Heart left ventricle (tissue), 16 donors: ENCODE results near the gene GNAI2. TPM values are rescaled to one million over a fixed set of nuclear protein-coding genes. Genes with fewer than 3 reads are reported as not detected.

Source experiments
- ATAC-seq, 4 donors: fragments of 200-7000 bp; cut with Tn5 transposase; one replicate each; pipeline ENCODE4 v1.9.1; 2020 to 2022; ENCODE audit warnings: moderate library complexity in 4 of 4, mild to moderate bottlenecking in 3 of 4, moderate number of reproducible peaks in 1 of 4
- DNase-seq, 5 donors: peaks; one replicate each; pipeline ENCODE4 v3.0.0-alpha.2; 2020
- H3K27ac ChIP-seq, 12 donors: fragments of 200-600 bp; sonication (generic) in 4 of 12; one replicate each; pipeline versions ENCODE4 v1.5.0 to v1.8.0; 2016 to 2022; ENCODE audit warnings: mild to moderate bottlenecking in 2 of 12
- H3K27me3 ChIP-seq, 9 donors: fragments of 200-600 bp; sonication (generic) in 2 of 9; one replicate each; pipeline versions ENCODE4 v1.5.1 to v1.8.0; 2016 to 2022; ENCODE audit warnings: mild to moderate bottlenecking in 3 of 9
- H3K36me3 ChIP-seq, 9 donors: fragments of 200-600 bp; sonication (generic) in 2 of 9; one replicate each; pipeline versions ENCODE4 v1.5.0 to v1.8.0; 2018 to 2022; ENCODE audit warnings: mild to moderate bottlenecking in 2 of 9
- H3K4me1 ChIP-seq, 12 donors: fragments of 200-600 bp; sonication (generic) in 4 of 12; one replicate each; pipeline versions ENCODE4 v1.5.0 to v1.8.0; 2016 to 2022; ENCODE audit warnings: mild to moderate bottlenecking in 3 of 12
- H3K4me3 ChIP-seq, 12 donors: fragments of 200-600 bp; sonication (generic) in 4 of 12; one replicate each; pipeline versions ENCODE4 v1.5.0 to v1.8.0; 2017 to 2022; ENCODE audit warnings: mild to moderate bottlenecking in 9 of 12, moderate library complexity in 4 of 12
- H3K9me3 ChIP-seq, 12 donors: fragments of 200-600 bp; sonication (generic) in 4 of 12; one replicate each; pipeline versions ENCODE4 v1.5.0 to v1.8.0; 2016 to 2022; ENCODE audit warnings: mild to moderate bottlenecking in 1 of 12
- CTCF ChIP-seq, 12 donors: fragments of 200-600 bp; sonication (generic) in 4 of 12; IDR thresholded peaks; one replicate each; pipeline versions ENCODE4 v1.5.0 to v1.8.0; 2018 to 2022; ENCODE audit warnings: antibody characterized with exemption in 12 of 12, mild to moderate bottlenecking in 5 of 12
- POLR2A ChIP-seq, 2 donors: fragments of 450-650 bp; IDR thresholded peaks; one replicate each; pipeline ENCODE4 v1.6.1; 2017; ENCODE audit warnings: antibody characterized with exemption in 2 of 2, mild to moderate bottlenecking in 2 of 2, moderate library complexity in 2 of 2
- WGBS, 4 donors: extraction: QIAGEN DNeasy Blood & Tissue Kit in 2 of 4; methylation state at CpG; one replicate each; pipeline versions ENCODE4 v1.1.5 to v1.1.7; 2013 to 2018; 5-methylcytosine and 5-hydroxymethylcytosine counted together
- intact Hi-C, 10 donors: fragments of 100-400 bp; cut with DNase I; formaldehyde crosslinking; loops; one replicate each; pipeline versions ENCODE4 v1.11.1 to v1.14.2; 2022
- polyA plus RNA-seq, 2 donors: library from polyadenylated mRNA; stranded (reverse); fragments of 200-250 nt; gene quantifications; one replicate each; pipeline ENCODE4 v1.2.3, GENCODE V29; 2013
- total RNA-seq, 9 donors: library from RNA; depleted of rRNA in 2 of 9; stranded (reverse); fragments of >200 nt in 2 of 9; fragmentation: NEBNext Ultra II Directional in 3 of 9; extraction: Animal tissue kit (Norgen Biotek cat#: 25700) in 3 of 9; gene quantifications; one replicate each; pipeline versions ENCODE4 v1.1.0 to v1.2.4, GENCODE V29; 2016 to 2023
- donor health status: ischemic (EF 13 %, LVEDD 7.1; RV severe dilation, severe dysfunction).
- donor health status: healthy with polysubstance abuse.
- donor health status: DM: no; HTN: yes; CAD: no.
- donor health status: DM: no; HTN: no; CAD: no.
- donor health status: ischemic (EF 25% LVEDD 6.9; RV normal size, moderate dysfunction).
- donor health status: ischemic (EF 25% LVEDD 5.7; RV mildly dilated, moderate dysfunction).
- donor health status: healthy.
- donor health status: DM: yes; HTN: yes; CAD: no.
- donor health status: ischemic (EF 35%, LVEDD 5.7; RV mildly dilated, moderate dysfunction).
- donor health status: nonischemic (EF 11% LVEDD 7.7; RV severe dilation, severe dysfunction).
- donor health status: DM: yes; HTN: yes; CAD: no.
- donor health status: PGD.
- donor health status: ischemic (EF 29% LVEDD 5.4; RV normal size, mild dysfunction).
- donor health status: nonischemic (EF 23%, LVEDD 6.1; RV moderate dilation, normal function).

The GNAI2 gene
- total and polyA plus RNA-seq, 11 donors: 93.2 to 365 (median 140) TPM

- no peak for ATAC-seq
- TF ChIP-seq POLR2A (IDR thresholded peaks at IDR 0.05) (no peak), CTCF (IDR thresholded peaks at IDR 0.05) (no peak)
- no peak overlapping the region for H3K4me3 ChIP-seq
- H3K9me3 ChIP-seq: no peaks in the 10 kb centered on the region
- no peak for DNase-seq
- H3K36me3 ChIP-seq: no peaks in the 10 kb centered on the region
- 85 to 92% (median 91%) methylated on average over 5 of the region's 5 CpGs for WGBS, 4 donors
- intact Hi-C loops: no loop called here
- no peaks in the 10 kb centered on the region for H3K27me3 ChIP-seq
- no peak overlapping the region for H3K27ac ChIP-seq
- peaks cover 0 to 6% (median 0%) of the 10 kb centered on the region in 12 donors for H3K4me1 ChIP-seq
These were observed 16.7 kb upstream of the GNAI2 start for GRCh38 chr3:50219285-50219684.

- TF ChIP-seq CTCF (IDR thresholded peaks at IDR 0.05): no peak
- no peak for TF ChIP-seq POLR2A (IDR thresholded peaks at IDR 0.05)
- Histone ChIP-seq H3K36me3 (no peaks in the 10 kb centered on the region), H3K27ac (no peak overlapping the region), H3K9me3 (no peaks in the 10 kb centered on the region), H3K4me1 (peaks cover 0 to 6% (median 0%) of the 10 kb centered on the region in 12 donors), H3K4me3 (no peak overlapping the region), H3K27me3 (no peaks in the 10 kb centered on the region)
- 33 to 67% (median 53%) methylated on average over 1 to 6 of the region's 6 CpGs for WGBS, 4 donors
- peak; percentile 10 to 56 (median 30) for ATAC-seq
- intact Hi-C loops: no loop called here
- no peak for DNase-seq
These were observed 15.9 kb upstream of the GNAI2 start for GRCh38 chr3:50220109-50220508.

- no peaks in the 10 kb centered on the region for H3K9me3 ChIP-seq
- ATAC-seq: no peak
- H3K36me3 ChIP-seq: no peaks in the 10 kb centered on the region
- H3K4me3 ChIP-seq: no peak overlapping the region
- intact Hi-C loops: no loop called here
- DNase-seq: no peak
- no peak for TF ChIP-seq CTCF (IDR thresholded peaks at IDR 0.05)
- no peak for TF ChIP-seq POLR2A (IDR thresholded peaks at IDR 0.05)
- peaks cover 0 to 6% (median under 1%) of the 10 kb centered on the region in 12 donors for H3K4me1 ChIP-seq
- H3K27ac ChIP-seq: no peak overlapping the region
- no peaks in the 10 kb centered on the region for H3K27me3 ChIP-seq
- WGBS, 4 donors: 73 to 80% (median 78%) methylated on average over 3 to 4 of the region's 4 CpGs
These were observed 15.0 kb upstream of the GNAI2 start for GRCh38 chr3:50221051-50221410.

- TF ChIP-seq POLR2A (IDR thresholded peaks at IDR 0.05): no peak
- peak in 1 of 12 donors; percentile 5 for TF ChIP-seq CTCF (IDR thresholded peaks at IDR 0.05)
- intact Hi-C loops: no loop called here
- WGBS, 4 donors: 70 to 77% (median 74%) methylated on average over 5 to 12 of the region's 12 CpGs
- Histone ChIP-seq H3K4me3 (no peak overlapping the region), H3K4me1 (peaks cover 0 to 10% (median 6%) of the 10 kb centered on the region in 12 donors), H3K27ac (no peak overlapping the region), H3K27me3 (no peaks in the 10 kb centered on the region), H3K9me3 (no peaks in the 10 kb centered on the region), H3K36me3 (no peaks in the 10 kb centered on the region)
- ATAC-seq (no peak), DNase-seq (no peak)
These were observed 14.4 kb upstream of the GNAI2 start for GRCh38 chr3:50221411-50222168.
